Heart right ventricle (tissue), 16 donors: ENCODE measurements around the gene MAP3K7CL. TPM values are rescaled to one million over a fixed set of nuclear protein-coding genes. Genes with fewer than 3 reads are reported as not detected.

Source experiments
- ATAC-seq, 8 donors: fragments of 200-7000 bp; cut with Tn5 transposase; one replicate each; pipeline ENCODE4 v1.9.1; 2020; ENCODE audit warnings: mild to moderate bottlenecking in 8 of 8, moderate library complexity in 8 of 8, moderate number of reproducible peaks in 1 of 8
- DNase-seq, 2 donors: peaks; one replicate each; pipeline ENCODE4 v3.0.0-alpha.2; 2020
- H3K27ac ChIP-seq, 10 donors: fragments of 200-600 bp; sonication (generic) in 2 of 10; one replicate each; pipeline versions ENCODE4 v1.5.0 to v1.8.0; 2020 to 2022; ENCODE audit warnings: mild to moderate bottlenecking in 3 of 10
- H3K27me3 ChIP-seq, 7 donors: fragments of 200-600 bp; one replicate each; pipeline ENCODE4 v1.8.0; 2021 to 2022; ENCODE audit warnings: mild to moderate bottlenecking in 2 of 7
- H3K36me3 ChIP-seq, 9 donors: fragments of 200-600 bp; sonication (generic) in 1 of 9; one replicate each; pipeline versions ENCODE4 v1.5.0 to v1.8.0; 2020 to 2022; ENCODE audit warnings: mild to moderate bottlenecking in 2 of 9
- H3K4me1 ChIP-seq, 9 donors: fragments of 200-600 bp; sonication (generic) in 1 of 9; one replicate each; pipeline versions ENCODE4 v1.5.0 to v1.8.0; 2020 to 2022; ENCODE audit warnings: mild to moderate bottlenecking in 4 of 9
- H3K4me3 ChIP-seq, 10 donors: fragments of 200-600 bp; sonication (generic) in 2 of 10; one replicate each; pipeline versions ENCODE4 v1.5.0 to v1.8.0; 2020 to 2022; ENCODE audit warnings: mild to moderate bottlenecking in 7 of 10, moderate library complexity in 2 of 10
- H3K9me3 ChIP-seq, 11 donors: fragments of 200-600 bp in 10 of 11; sonication (generic) in 2 of 11; one replicate each; pipeline versions ENCODE4 v1.5.0 to v1.8.0; 2013 to 2022; ENCODE audit warnings: mild to moderate bottlenecking in 2 of 11, control low read depth in 1 of 11, moderate library complexity in 1 of 11
- CTCF ChIP-seq, 9 donors: fragments of 200-600 bp; sonication (generic) in 2 of 9; IDR thresholded peaks; one replicate each; pipeline versions ENCODE4 v1.5.0 to v1.8.0; 2021 to 2022; ENCODE audit warnings: antibody characterized with exemption in 9 of 9, mild to moderate bottlenecking in 5 of 9, moderate library complexity in 1 of 9
- WGBS, 2 donors: extraction: QIAGEN DNeasy Blood & Tissue Kit; methylation state at CpG; one replicate each; pipeline ENCODE4 v1.1.7; 2013; ENCODE audit warnings: inconsistent platforms in 1 of 2; 5-methylcytosine and 5-hydroxymethylcytosine counted together
- intact Hi-C, 10 donors: fragments of 100-400 bp; cut with DNase I; formaldehyde crosslinking; loops; one replicate each; pipeline versions ENCODE4 v1.11.1 to v1.14.2; 2022
- polyA plus RNA-seq, 2 donors: library from polyadenylated mRNA; stranded (reverse); fragments of 200-250 nt; gene quantifications; one replicate each; pipeline ENCODE4 v1.2.3, GENCODE V29; 2013
- total RNA-seq, 10 donors: library from RNA; stranded (reverse); fragmentation: NEBNext Ultra II Directional in 3 of 10; extraction: Animal tissue kit (Norgen Biotek cat#: 25700) in 3 of 10; gene quantifications; one replicate each; pipeline versions ENCODE4 v1.2.1 to v1.2.4, GENCODE V29; 2021 to 2023
- donor health status: Arrhythmogenic right ventricular cardiomyopathy.
- donor health status: ischemic (EF 13 %, LVEDD 7.1; RV severe dilation, severe dysfunction).
- donor health status: healthy with polysubstance abuse.
- donor health status: DM: no; HTN: yes; CAD: no.
- donor health status: DM: no; HTN: no; CAD: no.
- donor health status: ischemic (EF 25% LVEDD 6.9; RV normal size, moderate dysfunction).
- donor health status: ischemic (EF 25% LVEDD 5.7; RV mildly dilated, moderate dysfunction).
- donor health status: healthy.
- donor health status: DM: yes; HTN: yes; CAD: no.
- donor health status: Ischemic cardiomyopathy.
- donor health status: ischemic (EF 35%, LVEDD 5.7; RV mildly dilated, moderate dysfunction).
- donor health status: nonischemic (EF 11% LVEDD 7.7; RV severe dilation, severe dysfunction).
- donor health status: DM: yes; HTN: yes; CAD: no.
- donor health status: PGD.
- donor health status: ischemic (EF 29% LVEDD 5.4; RV normal size, mild dysfunction).
- donor health status: nonischemic (EF 23%, LVEDD 6.1; RV moderate dilation, normal function).

MAP3K7CL gene
- total and polyA plus RNA-seq, 12 donors: 0.64 to 62.1 (median 3.6) TPM

DNA sequence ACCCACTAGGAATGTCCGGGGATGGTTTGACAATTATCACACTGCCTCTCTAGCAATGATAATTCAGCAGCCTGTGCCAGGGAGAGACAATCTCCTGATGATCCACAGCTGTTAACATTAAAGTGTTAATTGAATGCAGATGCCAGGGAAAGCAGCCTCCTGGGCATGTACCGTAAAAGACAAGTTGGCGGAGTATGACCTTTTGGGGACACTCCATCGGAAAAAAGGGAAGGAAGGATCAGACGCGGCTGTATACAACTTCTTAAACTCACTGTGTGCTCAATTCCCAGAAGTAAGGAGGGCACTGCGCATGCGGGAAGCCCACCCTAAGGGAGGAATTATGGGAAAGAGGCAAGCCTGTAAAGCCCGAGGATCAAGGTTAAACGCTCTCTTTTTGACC lies 62.6 kb downstream of the MAP3K7CL start:
- peak overlapping the region in 8 of 10 donors; percentile 25 to 46 (median 31) for H3K4me3 ChIP-seq
- H3K36me3 ChIP-seq: no peaks in the 10 kb centered on the region
- peaks cover 0 to 67% (median 4%) of the 10 kb centered on the region in 9 donors for H3K4me1 ChIP-seq
- intact Hi-C loops: no loop called here
- WGBS, 2 donors: 35 to 44% methylated on average over 10 of the region's 10 CpGs
- TF ChIP-seq CTCF (IDR thresholded peaks at IDR 0.05): no peak
- H3K9me3 ChIP-seq: no peaks in the 10 kb centered on the region
- no peaks in the 10 kb centered on the region for H3K27me3 ChIP-seq
- peak; percentile 15 to 21 for DNase-seq
- H3K27ac ChIP-seq: peak overlapping the region in 7 of 10 donors; percentile 39 to 66 (median 52)
- ATAC-seq: peak in 6 of 8 donors; percentile 20 to 62 (median 37)

- H3K36me3 ChIP-seq: no peaks in the 10 kb centered on the region
- peaks cover 0 to 6% (median 0%) of the 10 kb centered on the region in 11 donors for H3K9me3 ChIP-seq
- WGBS, 2 donors: 70 to 72% methylated on average over 6 of the region's 6 CpGs
- no peaks in the 10 kb centered on the region for H3K27me3 ChIP-seq
- ATAC-seq (no peak), DNase-seq (no peak)
- peaks cover 0 to 64% (median 4%) of the 10 kb centered on the region in 9 donors for H3K4me1 ChIP-seq
- TF ChIP-seq CTCF (IDR thresholded peaks at IDR 0.05): no peak
- peak overlapping the region in 8 of 10 donors; percentile 25 to 46 (median 31) for H3K4me3 ChIP-seq
- intact Hi-C loops: no loop called here
- H3K27ac ChIP-seq: peak overlapping the region in 6 of 10 donors; percentile 42 to 66 (median 54)
These were observed 63.5 kb downstream of the MAP3K7CL start for GRCh38 chr21:29193901-29194300.

GRCh38 chr21:29194342-29194741 lies 63.9 kb downstream of the MAP3K7CL start:
- intact Hi-C loops: no loop called here
- DNase-seq (no peak), ATAC-seq (no peak)
- no peak for TF ChIP-seq CTCF (IDR thresholded peaks at IDR 0.05)
- Histone ChIP-seq H3K4me3 (peak overlapping the region in 8 of 10 donors; percentile 12 to 46 (median 31)), H3K27me3 (no peaks in the 10 kb centered on the region), H3K9me3 (peaks cover 0 to 9% (median 0%) of the 10 kb centered on the region in 11 donors), H3K27ac (peak overlapping the region in 6 of 10 donors; percentile 1 to 89 (median 39)), H3K4me1 (peaks cover 0 to 64% (median 4%) of the 10 kb centered on the region in 9 donors), H3K36me3 (no peaks in the 10 kb centered on the region)
- 74 to 86% methylated on average over 3 of the region's 3 CpGs for WGBS, 2 donors

DNA sequence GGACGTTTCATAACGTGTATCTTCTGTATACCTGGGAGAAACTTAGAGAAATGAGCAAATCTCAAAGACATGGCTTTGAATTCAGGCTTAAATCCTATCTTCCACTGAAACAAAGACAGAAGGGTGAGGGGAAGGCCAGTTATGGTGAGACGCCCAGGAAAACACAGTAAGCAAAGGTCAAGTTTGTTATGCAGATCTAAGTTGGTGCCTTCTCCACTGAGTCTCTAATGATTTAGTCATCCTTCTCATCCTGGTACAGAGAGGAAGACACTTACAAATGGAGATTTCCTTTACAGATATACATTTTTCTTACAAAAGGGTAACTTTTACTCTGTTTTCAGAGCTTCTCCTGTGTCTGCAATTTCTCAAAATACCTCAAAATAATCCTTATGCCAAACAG lies 64.4 kb downstream of the MAP3K7CL start:
- ATAC-seq: peak in 1 of 8 donors; percentile 36
- Histone ChIP-seq H3K4me1 (peaks cover 0 to 64% (median 4%) of the 10 kb centered on the region in 9 donors), H3K9me3 (peaks cover 0 to 14% (median 0%) of the 10 kb centered on the region in 11 donors), H3K4me3 (peak overlapping the region in 8 of 10 donors; percentile 12 to 46 (median 31)), H3K27me3 (no peaks in the 10 kb centered on the region), H3K27ac (peak overlapping the region in 6 of 10 donors; percentile 1 to 89 (median 39)), H3K36me3 (no peaks in the 10 kb centered on the region)
- intact Hi-C loops: no loop called here
- 49 to 66% methylated on average over 3 of the region's 3 CpGs for WGBS, 2 donors
- TF ChIP-seq CTCF (IDR thresholded peaks at IDR 0.05): no peak
- no peak for DNase-seq
